Trophoblast cell (in vitro differentiated cells and primary cell): ENCODE results near the gene ECI2.

Source experiments
- DNase-seq, 2 donors: peaks; one replicate each; pipeline ENCODE4 v3.0.0-alpha.2; 2016
- H2AFZ ChIP-seq: 2 replicates; pipeline ENCODE4 v1.6.1; 2013; ENCODE audit warnings: low read length, moderate library complexity, mild to moderate bottlenecking; ENCODE audit not compliant: insufficient read depth, poor library complexity
- H2AK5ac ChIP-seq: 2 replicates; pipeline ENCODE4 v1.6.1; 2013; ENCODE audit warnings: mild to moderate bottlenecking, low read length
- H2BK120ac ChIP-seq: 2 replicates; pipeline ENCODE4 v1.6.1; 2013; ENCODE audit warnings: low read length, mild to moderate bottlenecking, moderate library complexity; ENCODE audit not compliant: insufficient read depth, poor library complexity
- H2BK12ac ChIP-seq: 2 replicates; pipeline ENCODE4 v1.6.1; 2013; ENCODE audit warnings: mild to moderate bottlenecking, low read length, moderate library complexity
- H2BK5ac ChIP-seq: 2 replicates; pipeline ENCODE4 v1.6.1; 2013; ENCODE audit warnings: low read length, low read depth, moderate library complexity, mild to moderate bottlenecking; ENCODE audit not compliant: poor library complexity
- H3K14ac ChIP-seq: 2 replicates; pipeline ENCODE4 v1.6.1; 2013; ENCODE audit warnings: mild to moderate bottlenecking, low read length
- H3K18ac ChIP-seq: 2 replicates; pipeline ENCODE4 v1.6.1; 2013; ENCODE audit warnings: mild to moderate bottlenecking, low read length
- H3K23ac ChIP-seq: 2 replicates; pipeline ENCODE4 v1.6.1; 2013; ENCODE audit warnings: low read length
- H3K27ac ChIP-seq: 2 replicates; pipeline ENCODE4 v1.5.1; 2013; ENCODE audit warnings: low read depth, mild to moderate bottlenecking, inconsistent platforms, low read length, moderate library complexity
- H3K27me3 ChIP-seq: 2 replicates; pipeline ENCODE4 v1.6.1; 2013; ENCODE audit warnings: inconsistent platforms, mild to moderate bottlenecking, low read length, moderate library complexity; ENCODE audit not compliant: insufficient read depth
- H3K36me3 ChIP-seq, 2 experiments: 1 replicate in 1 of 2; 2 replicates in 1 of 2; pipeline ENCODE4 v1.6.1; 2013; ENCODE audit warnings: low read length in 2 of 2, mild to moderate bottlenecking in 2 of 2, moderate library complexity in 1 of 2; ENCODE audit not compliant: insufficient read depth in 2 of 2, control insufficient read depth in 1 of 2
- H3K4ac ChIP-seq: 2 replicates; pipeline ENCODE4 v1.6.1; 2013; ENCODE audit warnings: low read depth, mild to moderate bottlenecking, low read length, moderate library complexity
- H3K4me1 ChIP-seq, 2 experiments: 1 replicate in 1 of 2; 2 replicates in 1 of 2; pipeline ENCODE4 v1.6.1; 2013; ENCODE audit warnings: low read length in 2 of 2, mild to moderate bottlenecking in 2 of 2, moderate library complexity in 1 of 2; ENCODE audit not compliant: insufficient read depth in 2 of 2, control insufficient read depth in 1 of 2
- H3K4me2 ChIP-seq: 2 replicates; pipeline ENCODE4 v1.6.1; 2013; ENCODE audit warnings: inconsistent platforms, mild to moderate bottlenecking, low read length, moderate library complexity
- H3K4me3 ChIP-seq: 2 replicates; pipeline ENCODE4 v1.5.1; 2013; ENCODE audit warnings: mild to moderate bottlenecking, low read depth, low read length, inconsistent platforms
- H3K79me1 ChIP-seq: one replicate; pipeline ENCODE4 v1.6.1; 2013; ENCODE audit warnings: low read length
- H3K79me2 ChIP-seq: 2 replicates; pipeline ENCODE4 v1.6.1; 2013; ENCODE audit warnings: low read length, mild to moderate bottlenecking; ENCODE audit not compliant: control insufficient read depth, insufficient read depth, poor library complexity
- H3K9ac ChIP-seq: 2 replicates; pipeline ENCODE4 v1.6.1; 2013; ENCODE audit warnings: mild to moderate bottlenecking, low read length
- H3K9me3 ChIP-seq: 2 replicates; pipeline ENCODE4 v1.6.1; 2013; ENCODE audit warnings: low read depth, mild to moderate bottlenecking, control low read depth, inconsistent platforms, low read length; ENCODE audit not compliant: insufficient read depth
- H4K12ac ChIP-seq: 2 replicates; pipeline ENCODE4 v1.6.1; 2013; ENCODE audit warnings: low read depth, mild to moderate bottlenecking, low read length, moderate library complexity
- H4K8ac ChIP-seq: 2 replicates; pipeline ENCODE4 v1.6.1; 2013; ENCODE audit warnings: low read depth, mild to moderate bottlenecking, low read length, moderate library complexity
- H4K91ac ChIP-seq: one replicate; pipeline ENCODE4 v1.6.1; 2013; ENCODE audit warnings: low read depth, mild to moderate bottlenecking, low read length, moderate library complexity
- WGBS: extraction: QIAGEN DNeasy Blood & Tissue Kit; methylation state at CpG from one replicate; pipeline ENCODE4 v1.1.7; 2013; ENCODE audit warnings: missing lambda C conversion rate; ENCODE audit not compliant: insufficient read length, insufficient coverage; ENCODE audit errors: extremely low coverage; 5-methylcytosine and 5-hydroxymethylcytosine counted together

ECI2 gene

DNA sequence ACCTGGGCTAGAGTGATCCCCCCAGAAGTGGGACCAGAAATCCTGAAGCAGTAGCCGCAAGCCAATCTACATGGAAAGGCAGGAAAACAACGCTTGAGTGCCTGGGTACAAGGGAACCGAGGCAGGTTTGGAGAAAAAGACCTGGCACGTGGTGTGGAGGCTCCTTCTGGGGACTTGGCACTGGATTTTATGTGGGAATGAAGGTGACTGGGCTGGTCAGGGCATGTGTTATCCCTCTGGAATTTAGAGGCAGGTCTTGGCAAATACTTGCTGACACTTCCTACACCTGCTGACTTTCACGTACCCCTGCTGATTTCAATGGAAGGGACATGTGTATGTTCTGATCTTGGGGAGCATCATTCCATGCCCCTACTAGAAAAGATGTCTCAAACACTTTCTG, 31.4 kb downstream of the ECI2 start:
- no peak overlapping the region for H2BK12ac ChIP-seq
- no peak overlapping the region for H2AFZ ChIP-seq
- H3K79me2 ChIP-seq, result no peaks in the 10 kb centered on the region
- no peak overlapping the region for H3K18ac ChIP-seq
- H3K4me3 ChIP-seq, result no peak overlapping the region
- WGBS, result no CpG with 5 or more reads among the region's 5 CpGs
- no peak overlapping the region for H3K9ac ChIP-seq
- no peaks in the 10 kb centered on the region for H3K4me1 ChIP-seq
- H4K12ac ChIP-seq, result no peak overlapping the region
- no peak overlapping the region for H3K27ac ChIP-seq
- peak; percentile 15 to 59 for DNase-seq
- no peaks in the 10 kb centered on the region for H3K27me3 ChIP-seq
- H3K4ac ChIP-seq, result no peak overlapping the region
- no peak overlapping the region for H4K8ac ChIP-seq
- no peak overlapping the region for H3K23ac ChIP-seq
- no peak overlapping the region for H3K4me2 ChIP-seq
- H2BK120ac ChIP-seq, result no peak overlapping the region
- H3K36me3 ChIP-seq, result no peaks in the 10 kb centered on the region
- H3K79me1 ChIP-seq, result no peaks in the 10 kb centered on the region
- no peak overlapping the region for H2AK5ac ChIP-seq
- no peak overlapping the region for H4K91ac ChIP-seq
- no peak overlapping the region for H3K14ac ChIP-seq
- H3K9me3 ChIP-seq, result no peaks in the 10 kb centered on the region
- no peak overlapping the region for H2BK5ac ChIP-seq

DNA sequence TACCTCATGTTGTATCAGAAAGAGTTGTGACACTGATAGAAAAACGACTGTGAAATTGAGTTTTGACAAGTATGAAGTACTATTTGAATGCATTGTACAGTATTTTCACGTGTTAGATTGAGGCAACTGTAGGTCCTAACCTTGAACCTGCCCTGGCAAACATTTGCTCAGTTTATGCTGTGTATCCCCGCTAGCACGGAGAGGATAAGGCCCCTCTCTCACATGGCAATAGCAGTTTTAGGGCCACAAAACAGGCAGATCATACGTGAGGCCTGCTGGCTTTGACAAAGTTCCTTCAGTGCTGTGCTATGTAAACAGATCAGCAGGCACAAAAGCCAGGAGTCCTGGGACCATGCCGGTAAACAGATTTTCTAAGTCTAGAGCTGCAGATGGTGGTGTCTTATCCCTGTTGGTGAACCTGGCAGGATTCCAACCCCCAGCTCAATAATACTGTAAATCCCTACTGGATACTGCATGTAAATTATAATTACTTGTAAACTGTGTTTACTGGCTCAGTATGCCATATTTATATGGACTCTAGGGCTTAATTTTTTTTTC, 32.6 kb downstream of the ECI2 start:
- no peak overlapping the region for H2BK5ac ChIP-seq
- no peak overlapping the region for H4K8ac ChIP-seq
- no peaks in the 10 kb centered on the region for H3K4me1 ChIP-seq
- H2BK120ac ChIP-seq, result no peak overlapping the region
- H3K9ac ChIP-seq, result no peak overlapping the region
- H3K9me3 ChIP-seq, result no peaks in the 10 kb centered on the region
- no peak for DNase-seq
- no peak overlapping the region for H4K12ac ChIP-seq
- H3K27ac ChIP-seq, result no peak overlapping the region
- no peak overlapping the region for H2AK5ac ChIP-seq
- H3K27me3 ChIP-seq, result no peaks in the 10 kb centered on the region
- H3K4me2 ChIP-seq, result no peak overlapping the region
- H3K18ac ChIP-seq, result no peak overlapping the region
- H3K79me1 ChIP-seq, result no peaks in the 10 kb centered on the region
- H3K23ac ChIP-seq, result no peak overlapping the region
- no peak overlapping the region for H3K4ac ChIP-seq
- no peak overlapping the region for H4K91ac ChIP-seq
- H2AFZ ChIP-seq, result no peak overlapping the region
- no peak overlapping the region for H3K4me3 ChIP-seq
- H3K79me2 ChIP-seq, result no peaks in the 10 kb centered on the region
- H2BK12ac ChIP-seq, result no peak overlapping the region
- H3K36me3 ChIP-seq, result no peaks in the 10 kb centered on the region
- no peak overlapping the region for H3K14ac ChIP-seq
- WGBS, result no CpG with 5 or more reads among the region's 6 CpGs

DNA sequence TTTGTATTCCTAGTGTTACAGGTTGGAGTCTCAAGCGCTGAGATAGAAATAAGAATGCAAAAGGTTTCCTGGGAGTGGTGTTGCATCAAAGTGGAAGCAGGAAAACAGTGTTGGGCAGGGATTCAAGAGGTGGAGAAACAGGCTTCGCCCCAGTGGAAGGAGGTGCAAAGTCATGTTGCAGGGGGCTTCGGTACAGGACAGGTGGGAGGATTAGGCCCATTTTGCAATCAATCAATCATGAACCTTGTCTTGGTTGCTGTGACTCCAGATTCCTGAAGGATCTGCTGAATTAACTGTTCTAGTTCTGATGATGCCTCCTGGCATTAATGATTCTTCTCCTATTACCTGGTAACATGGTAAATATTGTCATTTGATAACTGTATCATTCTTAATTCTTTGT, 34.1 kb downstream of the ECI2 start:
- no CpG with 5 or more reads among the region's 3 CpGs for WGBS
- no peak overlapping the region for H2BK120ac ChIP-seq
- H2AK5ac ChIP-seq, result no peak overlapping the region
- no peak overlapping the region for H4K91ac ChIP-seq
- H4K12ac ChIP-seq, result no peak overlapping the region
- no peak overlapping the region for H3K18ac ChIP-seq
- no peak overlapping the region for H3K23ac ChIP-seq
- no peaks in the 10 kb centered on the region for H3K36me3 ChIP-seq
- no peak overlapping the region for H3K9ac ChIP-seq
- no peak overlapping the region for H3K4ac ChIP-seq
- no peak overlapping the region for H3K4me2 ChIP-seq
- no peaks in the 10 kb centered on the region for H3K9me3 ChIP-seq
- H3K79me2 ChIP-seq, result no peaks in the 10 kb centered on the region
- H4K8ac ChIP-seq, result no peak overlapping the region
- H2BK5ac ChIP-seq, result no peak overlapping the region
- no peak overlapping the region for H3K4me3 ChIP-seq
- H3K4me1 ChIP-seq, result no peaks in the 10 kb centered on the region
- no peaks in the 10 kb centered on the region for H3K27me3 ChIP-seq
- H2BK12ac ChIP-seq, result no peak overlapping the region
- no peaks in the 10 kb centered on the region for H3K79me1 ChIP-seq
- H2AFZ ChIP-seq, result no peak overlapping the region
- H3K14ac ChIP-seq, result no peak overlapping the region
- DNase-seq, result no peak
- H3K27ac ChIP-seq, result no peak overlapping the region

DNA sequence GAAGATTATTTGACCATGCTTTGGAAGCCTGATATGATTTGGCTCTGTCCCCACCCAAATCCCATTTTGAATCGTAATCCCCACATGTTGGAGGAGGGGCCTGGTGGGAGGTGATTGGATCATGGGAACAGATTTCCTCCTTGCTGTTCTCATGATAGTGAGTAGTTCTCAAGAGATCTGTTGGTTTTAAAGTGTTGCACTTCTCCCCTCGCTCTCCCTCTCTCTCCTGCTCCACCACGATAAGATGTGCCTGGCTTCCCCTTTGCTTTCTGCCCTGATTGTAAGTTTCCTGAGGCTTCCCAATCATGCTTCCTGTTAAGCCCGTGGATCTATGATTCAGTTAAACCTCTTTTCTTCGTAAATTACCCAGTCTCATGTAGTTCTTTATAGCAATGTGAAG, 34.7 kb downstream of the ECI2 start:
- Histone ChIP-seq H3K9me3 (no peaks in the 10 kb centered on the region), H2BK120ac (no peak overlapping the region), H2BK5ac (no peak overlapping the region), H3K9ac (no peak overlapping the region), H4K91ac (no peak overlapping the region), H3K18ac (no peak overlapping the region), H4K8ac (no peak overlapping the region), H3K4ac (no peak overlapping the region), H3K79me2 (no peaks in the 10 kb centered on the region), H3K23ac (no peak overlapping the region), H3K4me1 (no peaks in the 10 kb centered on the region), H3K27me3 (no peaks in the 10 kb centered on the region), H2AFZ (no peak overlapping the region), H2BK12ac (no peak overlapping the region), H3K27ac (no peak overlapping the region), H3K4me3 (no peak overlapping the region), H3K14ac (no peak overlapping the region), H3K4me2 (no peak overlapping the region), H3K36me3 (no peaks in the 10 kb centered on the region), H3K79me1 (no peaks in the 10 kb centered on the region), H4K12ac (no peak overlapping the region), H2AK5ac (no peak overlapping the region)
- no CpG with 5 or more reads among the region's 5 CpGs for WGBS
- DNase-seq, result no peak
